Vagina (tissue), 2 donors: ENCODE data around the gene DCST1.

Experiments
- CTCF ChIP-seq, 3 experiments: fragments of 450-650 bp in 2 of 3; fragments of 200-600 bp in 1 of 3; sonication (generic) in 1 of 3; IDR thresholded peaks; one replicate each; pipeline ENCODE4 v1.5.1; 2017 to 2019; ENCODE audit warnings: antibody characterized with exemption in 3 of 3, mild to moderate bottlenecking in 2 of 3, moderate library complexity in 2 of 3
- POLR2A ChIP-seq, 2 donors: fragments of 450-650 bp; IDR thresholded peaks; one replicate each; pipeline ENCODE4 v1.6.1; 2017; ENCODE audit warnings: antibody characterized with exemption in 2 of 2, mild to moderate bottlenecking in 2 of 2, moderate library complexity in 2 of 2
- POLR2AphosphoS5 ChIP-seq, 2 donors: sonication (generic); formaldehyde crosslinking; IDR thresholded peaks; one replicate each; pipeline ENCODE4 v1.9.0; 2017; ENCODE audit warnings: antibody characterized with exemption in 2 of 2, mild to moderate bottlenecking in 2 of 2, low read depth in 1 of 2; ENCODE audit not compliant: insufficient read depth in 1 of 2

- TF ChIP-seq POLR2A (IDR thresholded peaks at IDR 0.05) = no peak
- no peak for TF ChIP-seq POLR2AphosphoS5 (IDR thresholded peaks at IDR 0.05; ENCODE audit: insufficient read depth in 1 of 2, low read depth in 1 of 2)
- no peak for TF ChIP-seq CTCF (IDR thresholded peaks at IDR 0.05)
Measured at GRCh38 chr1:155014709-155015508, 18.7 kb upstream of the DCST1 start.
